WERI-Rb-1 (cell line): ENCODE data around the gene MYO1H.

Experiments
- DNase-seq: peaks from one replicate; pipeline ENCODE4 v3.0.0-alpha.2; 2020
- H3K27ac ChIP-seq: fragments of 250-450 bp; sonication (Bioruptor Pico); 2 replicates; pipeline ENCODE4 v1.5.1; 2020; ENCODE audit warnings: mild to moderate bottlenecking, moderate library complexity
- H3K27me3 ChIP-seq: fragments of 250-450 bp; sonication (Bioruptor Pico); 2 replicates; pipeline ENCODE4 v1.5.1; 2021; ENCODE audit warnings: mild to moderate bottlenecking, low read depth, moderate library complexity; ENCODE audit not compliant: insufficient read depth, severe bottlenecking
- H3K36me3 ChIP-seq: fragments of 250-450 bp; sonication (Bioruptor Pico); 2 replicates; pipeline ENCODE4 v1.5.1; 2020; ENCODE audit warnings: mild to moderate bottlenecking, moderate library complexity
- H3K4me3 ChIP-seq: 2 replicates; pipeline ENCODE4 v1.5.1; 2011; ENCODE audit warnings: low read depth, mild to moderate bottlenecking, control low read depth, low read length
- H3K9me3 ChIP-seq: fragments of 250-450 bp; sonication (Bioruptor Pico); 2 replicates; pipeline ENCODE4 v1.5.1; 2021; ENCODE audit warnings: mild to moderate bottlenecking, moderate library complexity; ENCODE audit not compliant: severe bottlenecking
- TF ChIP-seq, protein P1 (sequence below): IDR thresholded peaks from 2 replicates; pipeline ENCODE4 v1.5.1; 2011; ENCODE audit warnings: low read depth, mild to moderate bottlenecking, control low read depth, inconsistent platforms, low read length

MYO1H gene

DNA sequence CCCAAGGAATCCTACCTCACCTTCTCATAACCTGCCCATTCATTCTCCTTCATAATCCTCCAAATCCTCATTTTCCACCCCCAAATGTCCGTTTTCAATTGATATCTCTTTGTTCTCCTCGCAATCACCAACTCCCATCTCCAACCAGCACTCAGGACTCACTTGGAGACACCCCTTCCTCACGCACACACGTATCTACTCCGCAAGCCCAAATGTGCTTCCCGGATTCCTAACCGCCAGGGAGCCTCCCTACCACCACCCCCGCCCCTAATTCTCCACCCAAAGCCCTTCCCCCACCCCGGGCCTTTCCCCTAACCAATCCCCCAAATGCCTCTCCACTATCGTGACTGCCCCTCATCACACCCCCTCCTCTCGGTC is 129.1 kb downstream of the MYO1H start:
- no peaks in the 10 kb centered on the region for H3K27me3 ChIP-seq
- no peaks in the 10 kb centered on the region for H3K9me3 ChIP-seq
- TF ChIP-seq, protein P1, sequence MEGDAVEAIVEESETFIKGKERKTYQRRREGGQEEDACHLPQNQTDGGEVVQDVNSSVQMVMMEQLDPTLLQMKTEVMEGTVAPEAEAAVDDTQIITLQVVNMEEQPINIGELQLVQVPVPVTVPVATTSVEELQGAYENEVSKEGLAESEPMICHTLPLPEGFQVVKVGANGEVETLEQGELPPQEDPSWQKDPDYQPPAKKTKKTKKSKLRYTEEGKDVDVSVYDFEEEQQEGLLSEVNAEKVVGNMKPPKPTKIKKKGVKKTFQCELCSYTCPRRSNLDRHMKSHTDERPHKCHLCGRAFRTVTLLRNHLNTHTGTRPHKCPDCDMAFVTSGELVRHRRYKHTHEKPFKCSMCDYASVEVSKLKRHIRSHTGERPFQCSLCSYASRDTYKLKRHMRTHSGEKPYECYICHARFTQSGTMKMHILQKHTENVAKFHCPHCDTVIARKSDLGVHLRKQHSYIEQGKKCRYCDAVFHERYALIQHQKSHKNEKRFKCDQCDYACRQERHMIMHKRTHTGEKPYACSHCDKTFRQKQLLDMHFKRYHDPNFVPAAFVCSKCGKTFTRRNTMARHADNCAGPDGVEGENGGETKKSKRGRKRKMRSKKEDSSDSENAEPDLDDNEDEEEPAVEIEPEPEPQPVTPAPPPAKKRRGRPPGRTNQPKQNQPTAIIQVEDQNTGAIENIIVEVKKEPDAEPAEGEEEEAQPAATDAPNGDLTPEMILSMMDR: no peak
- peak overlapping the region; percentile 98 for H3K27ac ChIP-seq
- peaks cover 8% of the 10 kb centered on the region for H3K36me3 ChIP-seq
- no peak for DNase-seq
- peak overlapping the region; percentile 98 for H3K4me3 ChIP-seq

DNA sequence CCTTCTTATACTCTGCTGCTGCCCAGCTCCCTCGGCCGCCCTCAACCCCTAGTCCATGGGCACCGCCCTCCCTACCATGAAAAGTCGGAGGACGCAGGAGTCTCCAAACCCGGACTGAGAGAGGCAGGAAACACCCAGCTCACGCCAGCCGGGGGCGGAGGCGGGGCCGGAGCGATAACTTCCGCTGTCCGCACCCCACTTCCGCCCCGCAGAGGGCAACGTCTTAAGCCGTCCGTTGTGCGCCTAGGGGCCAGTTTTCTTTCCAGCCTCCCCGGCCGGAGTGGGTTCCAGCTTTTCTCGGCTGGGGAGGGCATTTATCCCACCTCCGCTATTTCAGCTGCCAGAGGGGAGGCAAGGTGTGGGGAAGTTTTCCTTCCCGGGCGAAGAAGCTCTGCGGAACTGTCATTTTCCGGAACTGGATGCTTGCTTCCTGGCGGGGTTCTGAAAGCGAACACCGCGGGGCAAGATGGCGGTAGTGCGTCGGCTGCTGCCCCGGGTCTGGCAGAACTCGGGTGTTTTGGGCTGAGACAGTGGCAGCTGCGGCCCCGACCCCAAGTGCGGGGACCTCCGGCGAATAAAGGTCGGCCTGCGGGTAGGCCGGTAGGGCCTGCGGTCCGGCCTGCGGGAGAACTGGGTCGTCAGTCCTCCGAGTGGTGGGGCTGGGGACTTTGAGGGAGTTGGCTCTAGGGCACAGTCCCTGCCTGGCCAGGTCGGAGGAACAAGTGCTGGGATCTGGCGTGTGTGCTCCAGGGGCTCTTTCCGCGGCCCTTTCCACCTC is 129.7 kb downstream of the MYO1H start, which contains the start of the genes KCTD10 and UBE3B:
TSS of gene KCTD10 (minus strand) at position 116 of the 778 bp plus-strand sequence. CDS start at position 78, 38 bp downstream.
TSS of gene UBE3B (plus strand) at position 450 of the 778 bp plus-strand sequence. CDS start 5,918 bp downstream, outside the sequence.
- peaks cover 8% of the 10 kb centered on the region for H3K36me3 ChIP-seq
- TF ChIP-seq, protein P1: no peak
- no peaks in the 10 kb centered on the region for H3K27me3 ChIP-seq
- peak within 1 kb of the TSS; percentile 98 for H3K27ac ChIP-seq
- no peaks in the 10 kb centered on the region for H3K9me3 ChIP-seq
- H3K4me3 ChIP-seq: peak within 1 kb of the TSS; percentile 98
- DNase-seq: peak; percentile 90

DNA sequence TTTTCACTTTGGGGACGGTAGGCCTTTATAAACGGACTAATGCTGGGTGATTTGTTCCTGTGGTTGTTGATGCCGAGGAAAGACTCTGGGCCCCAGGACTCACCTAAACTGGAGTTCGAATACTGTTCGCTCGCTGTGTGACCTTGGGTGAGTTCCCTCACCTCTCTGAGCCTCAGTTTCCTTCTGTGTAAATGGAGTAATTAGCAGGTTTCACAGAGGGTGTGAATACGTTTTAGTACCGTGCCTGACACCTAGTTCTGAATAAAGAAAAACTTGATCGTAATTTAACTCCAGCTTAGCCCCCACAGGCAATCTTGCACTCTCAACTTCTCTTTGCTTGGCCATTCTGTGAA is 130.2 kb downstream of the MYO1H start:
- no peaks in the 10 kb centered on the region for H3K27me3 ChIP-seq
- H3K27ac ChIP-seq: peak overlapping the region; percentile 98
- TF ChIP-seq, protein P1: no peak
- peaks cover 4% of the 10 kb centered on the region for H3K36me3 ChIP-seq
- no peak for DNase-seq
- no peaks in the 10 kb centered on the region for H3K9me3 ChIP-seq
- H3K4me3 ChIP-seq: peak overlapping the region; percentile 98

DNA sequence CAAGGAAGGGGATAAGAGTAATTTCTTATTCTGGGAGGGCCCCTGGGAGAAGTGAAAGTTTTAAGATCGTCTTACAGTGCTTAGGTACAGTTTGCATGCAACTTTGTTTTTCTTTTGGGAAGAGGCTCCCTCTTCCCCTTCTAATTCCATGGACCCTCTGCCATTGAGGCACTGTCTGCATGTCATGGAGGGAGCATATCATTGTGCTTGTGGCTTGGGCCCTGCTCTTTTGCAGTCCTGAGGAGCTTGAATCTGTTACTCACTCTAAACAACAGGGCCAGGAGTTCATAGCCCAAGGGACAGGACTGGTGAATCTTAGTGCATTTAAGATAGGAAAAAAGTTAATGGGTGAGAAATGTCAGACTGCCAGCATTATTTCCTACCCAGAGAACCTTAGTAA is 132.1 kb downstream of the MYO1H start:
- H3K9me3 ChIP-seq: no peaks in the 10 kb centered on the region
- H3K4me3 ChIP-seq: no peak overlapping the region
- no peaks in the 10 kb centered on the region for H3K27me3 ChIP-seq
- H3K27ac ChIP-seq: no peak overlapping the region
- TF ChIP-seq, protein P1: no peak
- H3K36me3 ChIP-seq: peaks cover under 1% of the 10 kb centered on the region
- no peak for DNase-seq

DNA sequence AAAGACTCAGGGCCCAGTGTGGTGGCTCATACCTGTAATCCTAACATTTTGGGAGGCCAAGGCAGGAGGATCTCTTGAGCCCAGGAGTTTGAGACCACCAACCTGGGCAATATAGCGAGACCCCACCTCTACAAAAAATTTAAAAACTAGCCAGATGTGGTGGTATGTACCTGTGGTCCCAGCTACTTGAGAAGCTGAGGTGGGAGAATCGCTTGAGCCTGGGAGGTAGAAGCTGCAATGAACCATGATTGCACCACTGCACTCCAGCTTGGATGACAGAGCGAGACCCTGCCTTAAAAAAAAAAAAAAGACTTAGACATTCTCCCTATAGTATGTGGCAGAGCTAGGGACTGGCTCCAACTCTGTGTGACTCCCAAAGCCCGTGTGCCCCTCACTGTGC is 132.7 kb downstream of the MYO1H start:
- Histone ChIP-seq H3K36me3 (peaks cover 7% of the 10 kb centered on the region), H3K27ac (no peak overlapping the region), H3K9me3 (no peaks in the 10 kb centered on the region), H3K4me3 (no peak overlapping the region), H3K27me3 (no peaks in the 10 kb centered on the region)
- TF ChIP-seq, protein P1: no peak
- no peak for DNase-seq

DNA sequence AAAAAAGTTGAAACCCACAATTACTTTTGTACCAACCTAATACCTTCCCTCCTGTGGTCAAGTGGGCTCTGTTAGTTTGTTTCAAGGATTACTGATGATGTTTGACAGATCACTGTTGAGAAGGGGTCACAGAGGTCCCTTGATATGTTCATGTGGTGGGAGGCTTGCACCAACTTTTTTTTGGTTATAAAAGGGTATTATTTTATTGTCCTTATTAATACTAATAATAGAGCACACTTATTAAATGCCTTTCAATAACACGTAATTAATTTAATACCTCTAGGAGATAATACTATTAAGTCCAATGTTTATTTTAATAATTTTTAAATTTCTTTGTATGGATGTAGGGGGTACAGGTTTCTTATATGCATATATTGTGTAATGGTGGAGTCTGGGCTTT is 134.2 kb downstream of the MYO1H start:
- TF ChIP-seq, protein P1: no peak
- DNase-seq: no peak
- Histone ChIP-seq H3K36me3 (peaks cover 20% of the 10 kb centered on the region), H3K4me3 (no peak overlapping the region), H3K27ac (no peak overlapping the region), H3K27me3 (no peaks in the 10 kb centered on the region), H3K9me3 (no peaks in the 10 kb centered on the region)
